Muscle of back (tissue), 13 donors: ENCODE results near the gene MRPL30. TPM values are rescaled to one million over a fixed set of nuclear protein-coding genes. Genes with fewer than 3 reads are reported as not detected.
A peak's percentile ranks its signal among the peaks of the same experiment; 100 is the strongest.
"Not testable (repeated sequence)": the region's sequence is repeated elsewhere in the genome, so short reads cannot be mapped to it uniquely, and the experiment has no call there.

Source experiments
- DNase-seq, 3 donors: peaks; one replicate each; pipeline versions ENCODE4 v3.0.0 to v3.0.0-alpha.2; 2013
- long read RNA-seq, 9 donors: transcript quantifications; one replicate each; lab custom pipeline, GENCODE V29; 2026
- polyA plus RNA-seq, 10 donors: library from polyadenylated mRNA; unstranded; fragments of 120-200 nt; gene quantifications; one replicate each; pipeline ENCODE4 v1.2.1, GENCODE V29; 2013; ENCODE audit not compliant: insufficient read length in 10 of 10

MRPL30 gene
- polyA plus RNA-seq = 10 to 100 TPM; 34.7 to 50.1 (median 41.5) TPM
- long read RNA-seq, donor 1, transcript MRPL30-201 (6 exons, 2,605 nt) = major isoform, 19 of 21 reads
- long read RNA-seq, donor 1, partial matches to known transcripts = 0 of 21 reads
- long read RNA-seq, donor 1, other reads (novel, unspliced or antisense) = 0 of 21 reads
- long read RNA-seq, donor 2, transcript MRPL30-201 (6 exons, 2,605 nt) = major isoform, 15 of 17 reads
- long read RNA-seq, donor 2, partial matches to known transcripts = 0 of 17 reads
- long read RNA-seq, donor 2, other reads (novel, unspliced or antisense) = 0 of 17 reads
- long read RNA-seq, donor 3 = 0 reads
- long read RNA-seq, donor 4, transcript MRPL30-201 (6 exons, 2,605 nt) = major isoform, 9 of 43 reads
- long read RNA-seq, donor 4, partial matches to known transcripts = 12 of 43 reads
- long read RNA-seq, donor 4, other reads (novel, unspliced or antisense) = 22 of 43 reads
- long read RNA-seq, donor 5, transcript MRPL30-202 (4 exons, 562 nt) = minor isoform, 5 of 17 reads
- long read RNA-seq, donor 5, transcript MRPL30-201 (6 exons, 2,605 nt) = major isoform, 12 of 17 reads
- long read RNA-seq, donor 5, partial matches to known transcripts = 0 of 17 reads
- long read RNA-seq, donor 5, other reads (novel, unspliced or antisense) = 0 of 17 reads
- long read RNA-seq, donor 6, transcript MRPL30-201 (6 exons, 2,605 nt) = major isoform, 16 of 19 reads
- long read RNA-seq, donor 6, partial matches to known transcripts = 0 of 19 reads
- long read RNA-seq, donor 6, other reads (novel, unspliced or antisense) = 0 of 19 reads
- long read RNA-seq, donor 7, transcript MRPL30-201 (6 exons, 2,605 nt) = major isoform, 9 of 11 reads
- long read RNA-seq, donor 7, partial matches to known transcripts = 0 of 11 reads
- long read RNA-seq, donor 7, other reads (novel, unspliced or antisense) = 0 of 11 reads
- long read RNA-seq, donor 8, transcript MRPL30-202 (4 exons, 562 nt) = major isoform, 5 of 9 reads
- long read RNA-seq, donor 8, partial matches to known transcripts = 0 of 9 reads
- long read RNA-seq, donor 8, other reads (novel, unspliced or antisense) = 0 of 9 reads
- long read RNA-seq, donor 9, partial matches to known transcripts = 0 of 2 reads
- long read RNA-seq, donor 9, other reads (novel, unspliced or antisense) = 0 of 2 reads

- peak; percentile 97 to 98 (median 97) for DNase-seq
These were observed at the start of gene MRPL30, which contains the start of gene MITD1 for GRCh38 chr2:99180755-99181623. MRPL30 (plus strand) TSS chr2:99181184; CDS start chr2:99186204, 5,020 bp downstream. MITD1 (minus strand) TSS chr2:99181058; CDS start chr2:99180981, 77 bp downstream.

- not testable (repeated sequence) for DNase-seq
These were observed 45.9 kb upstream of the MRPL30 start for GRCh38 chr2:99135044-99135556.

GRCh38 chr2:99139003-99139402 lies 42.0 kb upstream of the MRPL30 start:
- DNase-seq = no peak

GRCh38 chr2:99140056-99140859 lies 40.7 kb upstream of the MRPL30 start:
- no peak for DNase-seq

GRCh38 chr2:99140860-99141109 lies 40.2 kb upstream of the MRPL30 start:
- DNase-seq = no peak

- peak; percentile 82 to 95 (median 89) for DNase-seq
These were observed 39.6 kb upstream of the MRPL30 start, which contains the start of gene C2orf15 for GRCh38 chr2:99141110-99142108. C2orf15 (plus strand) TSS chr2:99141707; CDS start chr2:99150559, 8,852 bp downstream.

- no peak for DNase-seq
These were observed 30.3 kb upstream of the MRPL30 start for GRCh38 chr2:99150706-99151105.

GRCh38 chr2:99152199-99152895 lies 28.6 kb upstream of the MRPL30 start:
- DNase-seq = no peak

GRCh38 chr2:99153921-99154604 lies 26.9 kb upstream of the MRPL30 start:
- DNase-seq = peak in 1 of 3 donors; percentile 5

GRCh38 chr2:99154643-99155536 lies 26.1 kb upstream of the MRPL30 start, which contains the start of the genes LIPT1 and TSGA10:
LIPT1 (plus strand) TSS chr2:99154967; CDS start chr2:99161958, 6,991 bp downstream.
TSGA10 (minus strand) TSS chr2:99154942; CDS start chr2:99109439, 45,503 bp downstream.
- DNase-seq = peak; percentile 88 to 98 (median 94)

GRCh38 chr2:99156891-99157290 lies 24.1 kb upstream of the MRPL30 start:
- no peak for DNase-seq

GRCh38 chr2:99158599-99158998 lies 22.4 kb upstream of the MRPL30 start:
- DNase-seq = no peak

- no peak for DNase-seq
These were observed 21.4 kb upstream of the MRPL30 start for GRCh38 chr2:99159594-99159993.

- no peak for DNase-seq
These were observed 14.8 kb upstream of the MRPL30 start for GRCh38 chr2:99166218-99166617.

- DNase-seq = no peak
These were observed 11.4 kb upstream of the MRPL30 start for GRCh38 chr2:99169534-99169933.
